GM12865 (cell line): ENCODE measurements around the gene EPHA2.

ENCODE experiments used
- DNase-seq: peaks from one replicate; pipeline ENCODE4 v3.0.0; 2010; ENCODE audit warnings: low read depth
- H3K4me3 ChIP-seq: 2 replicates; pipeline ENCODE4 v1.5.1; 2011; ENCODE audit warnings: mild to moderate bottlenecking, low read depth, low read length, control low read depth
- TF ChIP-seq, protein P1 (sequence below): IDR thresholded peaks from 2 replicates; pipeline ENCODE4 v1.5.1; 2011; ENCODE audit warnings: low read length, control low read depth, low read depth, inconsistent platforms; ENCODE audit not compliant: insufficient read depth; ENCODE audit errors: missing control alignments

The EPHA2 gene

DNA sequence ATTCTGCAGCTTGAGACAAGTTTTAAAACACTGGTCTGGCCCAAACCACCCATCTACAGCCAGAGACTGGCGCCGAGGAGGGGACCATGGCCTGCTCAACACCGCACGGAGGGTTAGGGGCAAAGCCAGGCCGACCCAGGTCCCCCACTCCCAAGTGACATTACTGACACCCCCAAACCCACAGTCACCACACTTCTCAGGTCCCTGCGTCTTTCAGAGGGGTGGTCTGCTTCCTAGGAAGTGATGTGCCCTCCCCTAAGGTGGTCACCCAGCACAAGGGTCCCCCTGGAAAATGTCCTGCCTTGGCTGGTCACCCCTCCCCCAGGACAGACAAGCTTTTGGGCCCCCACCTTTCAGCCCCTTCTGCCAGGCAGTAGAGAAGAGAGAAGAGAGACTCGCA lies 20.8 kb upstream of the EPHA2 start:
- no peak for DNase-seq
- TF ChIP-seq, protein P1, sequence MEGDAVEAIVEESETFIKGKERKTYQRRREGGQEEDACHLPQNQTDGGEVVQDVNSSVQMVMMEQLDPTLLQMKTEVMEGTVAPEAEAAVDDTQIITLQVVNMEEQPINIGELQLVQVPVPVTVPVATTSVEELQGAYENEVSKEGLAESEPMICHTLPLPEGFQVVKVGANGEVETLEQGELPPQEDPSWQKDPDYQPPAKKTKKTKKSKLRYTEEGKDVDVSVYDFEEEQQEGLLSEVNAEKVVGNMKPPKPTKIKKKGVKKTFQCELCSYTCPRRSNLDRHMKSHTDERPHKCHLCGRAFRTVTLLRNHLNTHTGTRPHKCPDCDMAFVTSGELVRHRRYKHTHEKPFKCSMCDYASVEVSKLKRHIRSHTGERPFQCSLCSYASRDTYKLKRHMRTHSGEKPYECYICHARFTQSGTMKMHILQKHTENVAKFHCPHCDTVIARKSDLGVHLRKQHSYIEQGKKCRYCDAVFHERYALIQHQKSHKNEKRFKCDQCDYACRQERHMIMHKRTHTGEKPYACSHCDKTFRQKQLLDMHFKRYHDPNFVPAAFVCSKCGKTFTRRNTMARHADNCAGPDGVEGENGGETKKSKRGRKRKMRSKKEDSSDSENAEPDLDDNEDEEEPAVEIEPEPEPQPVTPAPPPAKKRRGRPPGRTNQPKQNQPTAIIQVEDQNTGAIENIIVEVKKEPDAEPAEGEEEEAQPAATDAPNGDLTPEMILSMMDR = no peak
- H3K4me3 ChIP-seq = no peak overlapping the region

DNA sequence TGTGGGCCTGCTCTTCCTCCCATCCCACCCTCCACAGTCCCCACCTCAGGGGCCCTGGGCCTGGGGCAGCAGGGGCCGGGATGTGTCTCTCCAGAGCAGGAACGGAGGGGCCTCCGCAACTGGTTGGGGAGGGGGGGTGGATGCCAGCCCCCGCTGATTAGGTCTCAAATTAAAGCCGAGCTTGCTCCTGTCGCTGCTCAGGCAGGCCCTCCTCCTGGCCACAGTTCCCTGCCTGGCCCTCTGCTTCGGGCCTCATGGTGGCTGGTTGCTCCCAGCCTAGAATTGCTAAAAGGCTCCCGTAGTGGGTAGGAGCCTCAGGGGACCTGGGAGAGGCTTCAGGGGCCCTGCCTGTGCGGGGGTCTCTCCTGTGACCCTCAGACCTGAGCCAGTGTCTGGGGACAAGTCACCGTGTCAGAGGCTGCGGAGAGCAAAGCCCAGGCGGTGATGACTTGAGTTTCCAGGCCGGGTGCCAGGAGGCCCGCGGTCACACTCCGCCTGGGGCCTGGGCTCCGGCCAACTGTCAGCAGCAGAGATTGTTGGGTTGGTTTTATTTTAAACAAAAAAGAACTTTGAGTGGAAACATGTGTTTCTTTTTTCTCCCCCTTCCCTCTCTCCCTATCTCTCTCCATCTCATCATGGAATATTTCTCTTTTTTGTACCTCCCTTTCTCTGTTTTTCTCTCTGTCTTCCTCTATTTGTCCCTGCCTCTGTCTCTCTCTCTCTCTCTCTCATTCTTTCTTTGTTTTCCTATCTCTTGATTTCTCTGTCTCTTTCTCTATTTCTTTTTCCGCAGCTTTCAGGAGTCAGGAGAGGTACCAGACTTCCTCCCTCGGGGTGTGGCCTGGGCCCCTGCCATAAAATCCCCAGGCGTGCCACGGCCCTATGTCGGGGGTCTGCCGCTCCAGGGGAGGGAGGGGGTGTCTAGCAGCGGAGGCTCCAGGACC lies 20.0 kb upstream of the EPHA2 start:
- TF ChIP-seq, protein P1 = no peak
- no peak for DNase-seq
- H3K4me3 ChIP-seq = no peak overlapping the region

DNA sequence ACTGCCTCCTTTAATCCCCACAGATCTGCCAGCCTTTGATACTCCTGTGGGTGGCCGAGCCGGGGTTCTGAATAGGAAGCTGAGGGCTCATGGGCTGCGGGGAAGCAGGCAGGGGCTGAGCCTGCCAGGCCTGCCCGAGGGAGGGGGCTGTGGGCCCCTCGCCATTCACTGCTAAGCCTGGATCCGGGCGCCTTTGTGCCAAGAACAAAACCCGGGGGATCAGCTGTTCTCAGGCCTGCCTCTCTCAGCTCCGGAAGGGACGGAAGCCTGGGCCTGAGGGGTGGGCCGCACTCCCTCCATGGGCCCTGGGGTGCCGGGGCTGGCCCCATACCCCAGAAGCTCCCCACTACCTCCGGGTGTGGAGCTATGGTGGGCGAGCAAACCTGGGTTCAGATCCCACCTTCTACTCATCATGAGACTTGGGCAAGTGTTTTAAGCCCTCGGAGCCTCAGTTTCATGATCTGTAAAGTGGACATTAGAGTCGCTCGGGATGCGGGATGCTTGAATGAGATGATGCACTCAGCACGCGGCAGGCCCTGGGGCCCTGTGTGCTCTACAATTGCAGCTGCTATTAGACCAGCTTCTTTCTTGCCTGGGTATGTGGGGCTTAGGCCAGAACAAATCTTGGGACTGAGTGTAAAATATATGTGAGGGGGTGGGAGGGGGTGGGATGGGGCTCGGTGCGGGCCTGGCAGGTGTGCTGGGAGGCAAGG lies 19.2 kb upstream of the EPHA2 start:
- no peak for DNase-seq
- H3K4me3 ChIP-seq = no peak overlapping the region
- TF ChIP-seq, protein P1 = no peak

DNA sequence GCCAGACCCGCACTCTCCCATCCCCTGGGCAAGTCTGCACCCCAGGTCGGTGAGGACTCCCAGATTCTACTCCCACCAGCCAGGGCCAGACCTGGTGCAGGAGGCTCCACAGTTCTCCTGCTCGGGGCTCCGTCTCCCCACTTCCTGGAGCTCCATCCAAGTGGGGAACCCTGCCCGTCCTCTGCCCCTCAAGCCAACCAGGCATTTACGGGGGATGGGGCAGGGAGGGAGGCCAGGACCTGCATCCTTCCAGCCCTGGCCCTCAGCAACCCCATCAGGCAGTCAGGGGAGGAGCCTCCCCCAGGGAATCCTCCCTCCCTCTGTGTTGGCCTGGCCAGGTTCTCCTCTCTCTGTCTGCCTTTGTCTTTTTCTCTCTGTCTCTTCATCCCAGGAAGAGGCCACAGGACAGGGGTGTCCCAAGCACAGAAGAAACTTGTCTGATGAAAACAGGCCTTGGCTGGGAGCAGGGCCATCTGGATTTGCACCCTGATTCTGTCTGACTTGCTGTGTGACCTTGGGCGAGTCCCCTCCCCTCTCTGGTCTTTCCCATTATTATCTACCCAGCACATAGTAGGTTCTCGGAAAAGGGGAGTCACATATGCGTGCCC lies 18.5 kb upstream of the EPHA2 start:
- TF ChIP-seq, protein P1 = no peak
- H3K4me3 ChIP-seq = no peak overlapping the region
- DNase-seq = no peak

DNA sequence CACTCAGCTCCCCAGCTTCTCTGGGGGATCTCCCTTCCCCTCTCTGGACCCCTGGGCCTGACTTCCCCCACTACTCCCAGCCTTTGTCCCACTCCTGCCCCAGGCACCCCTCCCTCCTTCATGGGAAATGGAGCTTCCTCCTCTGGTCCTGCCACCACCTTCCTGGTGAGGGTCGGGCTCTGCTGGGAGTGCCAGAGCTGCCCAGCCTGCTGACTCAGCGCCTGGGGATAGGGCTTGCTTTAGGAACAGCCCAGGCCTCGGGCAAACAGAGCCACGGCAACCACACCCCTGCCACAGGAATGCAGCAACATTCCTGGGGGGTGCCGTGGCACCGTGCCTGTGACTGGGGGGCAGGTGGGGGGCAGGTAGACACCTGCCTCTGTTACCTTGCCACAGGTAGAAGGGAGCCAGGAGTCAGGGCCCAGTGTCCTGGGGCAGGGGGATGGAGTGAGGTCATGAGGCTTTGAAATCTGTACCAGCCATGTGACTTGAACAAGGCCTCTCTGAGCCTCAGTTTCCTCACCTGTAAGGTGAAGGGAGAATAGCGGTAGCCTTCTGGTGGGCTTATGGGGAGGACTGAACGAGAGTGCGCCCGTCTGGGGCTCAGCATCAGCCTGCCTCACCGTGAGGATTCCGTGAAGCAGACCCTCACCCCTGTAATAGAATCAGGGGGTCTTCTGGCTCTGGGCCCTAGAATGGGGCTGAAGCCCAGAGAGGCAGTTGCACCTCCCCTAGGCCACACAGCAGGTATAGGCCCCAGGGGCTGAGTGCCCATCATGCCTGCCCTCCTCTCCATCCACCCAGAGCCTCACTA lies 17.8 kb upstream of the EPHA2 start:
- TF ChIP-seq, protein P1 = no peak
- H3K4me3 ChIP-seq = no peak overlapping the region
- DNase-seq = no peak

DNA sequence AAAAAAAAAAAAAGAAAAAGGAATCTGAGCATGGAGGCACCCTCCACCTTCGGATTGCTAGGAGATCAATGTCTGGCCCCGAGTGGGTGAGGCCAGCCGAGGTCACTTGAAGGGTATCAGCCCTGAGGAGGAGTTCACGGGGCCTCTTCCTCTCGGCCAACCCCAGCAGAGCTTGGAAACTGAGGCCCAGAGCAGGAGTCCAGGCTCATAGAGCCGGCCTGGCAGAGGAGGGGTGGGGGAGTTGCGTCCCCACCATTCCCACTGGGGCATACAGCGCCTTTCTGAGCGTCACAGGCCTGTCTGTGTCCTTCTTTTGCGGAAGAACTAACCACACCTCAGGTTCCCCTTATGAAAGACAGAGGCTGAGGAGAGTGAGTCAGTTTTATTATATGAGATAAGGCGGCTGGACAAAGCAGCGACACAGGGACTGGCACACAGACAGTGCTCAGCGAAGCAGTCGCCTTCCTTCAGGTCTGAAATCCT lies 17.1 kb upstream of the EPHA2 start:
- H3K4me3 ChIP-seq = no peak overlapping the region
- no peak for DNase-seq
- TF ChIP-seq, protein P1 = no peak
